ENCODE measurements around the gene TAF8.

GRCh38 chr6:42029062-42029685 is 21.1 kb upstream of the TAF8 start:
- no peak for TF ChIP-seq CTCF (IDR thresholded peaks at IDR 0.05; ENCODE audit: insufficient read depth, low read length)
- no peak for TF ChIP-seq POLR2AphosphoS5 (IDR thresholded peaks at IDR 0.05; ENCODE audit: low read depth)
- no peak for TF ChIP-seq REST (IDR thresholded peaks at IDR 0.05; ENCODE audit: insufficient replicate concordance, low read depth)
- no peak for TF ChIP-seq GABPA (IDR thresholded peaks at IDR 0.05; ENCODE audit: low read depth)
- TF ChIP-seq SPI1 (IDR thresholded peaks at IDR 0.05; ENCODE audit: borderline replicate concordance, low read depth), result no peak
